ENCODE data around the gene KRTAP9-3.
"Not testable (repeated sequence)": the region's sequence is repeated elsewhere in the genome, so short reads cannot be mapped to it uniquely, and the experiment has no call there.

KRTAP9-3 gene

GRCh38 chr17:41246995-41247787 is 14.9 kb downstream of the KRTAP9-3 start:
- H3K27ac ChIP-seq; DNase-seq (ENCODE audit: low read depth, low spot score): not testable (repeated sequence)

- DNase-seq (ENCODE audit: low read depth, low spot score); H3K27ac ChIP-seq: not testable (repeated sequence)
These were observed 17.5 kb downstream of the KRTAP9-3 start, which contains the start of gene KRTAP9-4 for GRCh38 chr17:41249637-41250240. KRTAP9-4 (plus strand) TSS chr17:41249687; CDS start chr17:41249721, 34 bp downstream.

DNA sequence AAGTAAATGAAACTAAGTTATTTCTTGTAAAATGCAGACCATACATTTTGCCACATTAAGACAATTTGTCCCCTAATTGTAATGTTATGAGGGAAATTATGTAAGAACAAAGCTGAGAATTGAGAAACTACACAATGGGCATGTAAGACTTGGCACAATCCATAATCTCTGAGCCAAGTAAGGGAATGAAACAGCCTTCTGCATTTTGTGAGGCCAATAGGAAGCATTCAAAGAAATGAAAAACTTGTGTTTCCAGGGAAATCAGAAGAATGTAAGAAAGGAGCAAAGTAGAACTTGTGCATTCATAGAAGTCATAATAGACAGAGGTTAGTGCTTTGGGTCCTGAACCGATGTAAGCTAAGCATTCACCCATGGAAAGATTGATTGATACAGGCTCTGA is 19.0 kb downstream of the KRTAP9-3 start:
- no peak overlapping the region for H3K27ac ChIP-seq
- DNase-seq (ENCODE audit: low read depth, low spot score): no peak

DNA sequence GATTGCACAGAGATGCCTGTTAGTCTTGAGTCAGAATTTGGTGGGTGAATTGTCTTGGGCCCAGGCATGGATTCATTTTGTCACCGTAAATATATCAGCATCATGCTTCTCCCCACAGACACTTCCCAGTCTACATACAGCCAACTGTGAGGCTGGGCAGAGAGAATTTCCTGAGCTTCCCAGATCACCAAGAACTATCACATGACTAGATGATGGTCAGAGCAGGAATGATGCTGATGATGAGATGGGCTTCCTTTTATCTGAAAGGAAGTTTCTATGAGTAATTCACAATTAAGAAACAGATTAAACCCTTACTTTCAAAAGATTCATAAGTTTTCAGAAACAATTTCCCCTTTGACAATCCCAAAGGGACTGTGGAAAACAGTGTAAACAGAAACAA is 22.6 kb downstream of the KRTAP9-3 start:
- no peak overlapping the region for H3K27ac ChIP-seq
- DNase-seq (ENCODE audit: low read depth, low spot score): no peak

- not testable (repeated sequence) for H3K27ac ChIP-seq; DNase-seq (ENCODE audit: low read depth, low spot score)
These were observed 23.4 kb downstream of the KRTAP9-3 start, which contains the start of gene KRTAP9-9 for GRCh38 chr17:41255381-41256290. KRTAP9-9 (plus strand) TSS chr17:41255384.

GRCh38 chr17:41256291-41256685 is 24.0 kb downstream of the KRTAP9-3 start:
- H3K27ac ChIP-seq: no peak overlapping the region
- DNase-seq (ENCODE audit: low read depth, low spot score): no peak

DNA sequence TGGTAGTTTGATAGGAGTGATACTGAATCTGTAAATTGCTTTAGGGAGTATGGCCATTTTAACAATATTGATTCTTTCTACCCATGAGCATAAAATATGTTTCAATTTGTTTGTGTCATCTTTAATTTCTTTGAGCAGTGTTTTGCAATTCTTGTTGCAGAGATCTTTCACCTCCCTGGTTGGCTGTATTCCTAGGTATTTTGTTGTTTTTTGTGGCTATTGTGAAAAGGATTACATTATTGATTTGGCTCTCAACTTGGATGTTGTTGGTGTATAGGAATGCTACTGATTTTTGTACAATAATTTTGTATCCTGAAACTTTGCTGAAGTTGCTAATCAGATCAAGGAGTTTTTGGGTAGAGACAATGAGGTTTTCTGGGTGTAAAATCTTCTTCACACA is 26.2 kb downstream of the KRTAP9-3 start:
- no peak for DNase-seq (ENCODE audit: low read depth, low spot score)
- no peak overlapping the region for H3K27ac ChIP-seq

- H3K27ac ChIP-seq: no peak overlapping the region
- no peak for DNase-seq (ENCODE audit: low read depth, low spot score)
These were observed 31.0 kb downstream of the KRTAP9-3 start for GRCh38 chr17:41263212-41263611.

- H3K27ac ChIP-seq: no peak overlapping the region
- DNase-seq (ENCODE audit: low read depth, low spot score): no peak
These were observed 32.4 kb downstream of the KRTAP9-3 start for GRCh38 chr17:41264599-41264998.

DNA sequence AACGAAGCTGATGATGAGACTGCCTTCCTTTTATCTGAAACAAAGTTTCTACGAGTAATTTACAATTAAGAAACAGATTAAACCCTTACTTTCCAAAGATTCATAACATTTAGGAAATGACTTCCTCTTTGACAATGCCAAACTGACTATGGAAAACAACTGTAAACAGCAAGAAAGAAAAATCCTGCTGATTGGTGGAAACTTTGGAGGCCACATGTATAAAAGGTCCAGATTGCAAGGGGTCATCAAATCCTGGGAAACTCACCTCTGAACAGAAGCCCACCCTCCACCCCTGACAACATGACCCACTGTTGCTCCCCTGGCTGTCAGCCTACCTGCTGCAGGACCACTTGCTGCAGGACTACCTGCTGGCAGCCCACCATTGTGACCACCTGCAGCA is 32.8 kb downstream of the KRTAP9-3 start, which contains the start of gene KRTAP9-6:
Gene KRTAP9-6 (plus strand): TSS at position 301 of the 400 bp plus-strand sequence. CDS start 0 bp downstream, at position 301.
- DNase-seq (ENCODE audit: low read depth, low spot score): no peak
- no peak within 1 kb of the TSS for H3K27ac ChIP-seq

DNA sequence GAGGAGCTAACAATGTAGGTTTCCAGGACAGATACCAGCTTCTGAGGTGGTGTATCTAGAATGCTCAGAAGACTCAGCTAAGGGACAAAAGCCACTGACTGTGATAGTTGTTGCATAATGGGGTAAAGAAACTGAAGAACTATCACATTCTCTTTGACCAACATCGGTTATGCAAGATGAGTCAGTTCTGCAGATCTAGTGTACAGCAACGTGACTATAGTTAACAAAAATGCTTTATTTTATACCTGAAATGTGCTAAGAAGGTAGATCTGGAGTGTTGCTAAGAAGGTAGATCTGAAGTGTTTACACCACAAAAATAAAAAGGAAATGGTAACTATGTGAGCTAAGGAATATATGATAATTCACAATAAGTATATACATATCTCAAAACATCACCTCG is 35.5 kb downstream of the KRTAP9-3 start:
- no peak overlapping the region for H3K27ac ChIP-seq
- no peak for DNase-seq (ENCODE audit: low read depth, low spot score)

GRCh38 chr17:41271323-41271722 is 39.1 kb downstream of the KRTAP9-3 start:
- not testable (repeated sequence) for H3K27ac ChIP-seq; DNase-seq (ENCODE audit: low read depth, low spot score)

- DNase-seq (ENCODE audit: low read depth, low spot score): no peak
- no peak overlapping the region for H3K27ac ChIP-seq
These were observed 39.6 kb downstream of the KRTAP9-3 start for GRCh38 chr17:41271858-41272257.

- not testable (repeated sequence) for H3K27ac ChIP-seq; DNase-seq (ENCODE audit: low read depth, low spot score)
These were observed 43.5 kb downstream of the KRTAP9-3 start, which contains the start of gene KRTAP9-7 for GRCh38 chr17:41275648-41276190. KRTAP9-7 (plus strand) TSS chr17:41275698; CDS start chr17:41275698, 0 bp downstream.

DNA sequence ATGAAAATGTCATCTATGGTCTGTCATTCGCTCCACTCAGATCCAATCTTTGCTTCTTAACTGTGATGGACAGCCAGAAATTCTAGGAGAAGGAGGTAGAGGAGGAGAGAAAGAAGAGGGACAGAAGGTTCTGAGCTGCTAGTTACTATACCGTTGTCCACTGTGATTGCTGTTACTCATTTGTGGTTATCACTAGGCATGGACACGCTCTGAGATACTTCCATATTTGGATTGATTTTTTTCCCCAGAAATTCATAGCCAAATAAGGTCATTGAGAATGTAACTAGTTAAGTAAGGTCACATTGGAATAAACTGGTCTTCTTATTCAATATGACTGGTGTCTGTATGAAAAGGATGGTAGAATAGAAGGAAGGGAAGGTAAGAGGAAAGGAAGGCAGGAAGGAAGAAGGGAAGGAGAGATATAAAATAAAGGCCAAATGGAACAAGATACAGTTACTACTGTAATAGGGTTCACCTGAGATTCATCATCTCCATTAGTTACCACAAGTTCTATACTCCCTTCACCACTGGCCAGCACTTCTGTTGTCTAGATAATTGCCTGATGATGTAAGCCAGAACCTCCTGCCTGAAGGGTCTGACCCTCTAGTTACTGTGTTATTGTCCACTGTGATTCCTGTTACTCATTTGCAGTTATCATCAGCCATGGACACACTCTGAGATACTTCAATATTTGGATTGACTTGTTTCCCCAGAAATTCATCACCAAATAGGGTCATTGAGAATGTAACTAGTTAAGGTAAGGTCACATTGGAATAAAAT is 46.1 kb downstream of the KRTAP9-3 start:
- no peak for DNase-seq (ENCODE audit: low read depth, low spot score)
- H3K27ac ChIP-seq: no peak overlapping the region
